Heart left ventricle (tissue), 16 donors: ENCODE data around the gene CNGB1. TPM values are rescaled to one million over a fixed set of nuclear protein-coding genes. Genes with fewer than 3 reads are reported as not detected.

Experiments
- ATAC-seq, 4 donors: fragments of 200-7000 bp; cut with Tn5 transposase; one replicate each; pipeline ENCODE4 v1.9.1; 2020 to 2022; ENCODE audit warnings: moderate library complexity in 4 of 4, mild to moderate bottlenecking in 3 of 4, moderate number of reproducible peaks in 1 of 4
- DNase-seq, 5 donors: peaks; one replicate each; pipeline ENCODE4 v3.0.0-alpha.2; 2020
- H3K27ac ChIP-seq, 12 donors: fragments of 200-600 bp; sonication (generic) in 4 of 12; one replicate each; pipeline versions ENCODE4 v1.5.0 to v1.8.0; 2016 to 2022; ENCODE audit warnings: mild to moderate bottlenecking in 2 of 12
- H3K27me3 ChIP-seq, 9 donors: fragments of 200-600 bp; sonication (generic) in 2 of 9; one replicate each; pipeline versions ENCODE4 v1.5.1 to v1.8.0; 2016 to 2022; ENCODE audit warnings: mild to moderate bottlenecking in 3 of 9
- H3K36me3 ChIP-seq, 9 donors: fragments of 200-600 bp; sonication (generic) in 2 of 9; one replicate each; pipeline versions ENCODE4 v1.5.0 to v1.8.0; 2018 to 2022; ENCODE audit warnings: mild to moderate bottlenecking in 2 of 9
- H3K4me1 ChIP-seq, 12 donors: fragments of 200-600 bp; sonication (generic) in 4 of 12; one replicate each; pipeline versions ENCODE4 v1.5.0 to v1.8.0; 2016 to 2022; ENCODE audit warnings: mild to moderate bottlenecking in 3 of 12
- H3K4me3 ChIP-seq, 12 donors: fragments of 200-600 bp; sonication (generic) in 4 of 12; one replicate each; pipeline versions ENCODE4 v1.5.0 to v1.8.0; 2017 to 2022; ENCODE audit warnings: mild to moderate bottlenecking in 9 of 12, moderate library complexity in 4 of 12
- H3K9me3 ChIP-seq, 12 donors: fragments of 200-600 bp; sonication (generic) in 4 of 12; one replicate each; pipeline versions ENCODE4 v1.5.0 to v1.8.0; 2016 to 2022; ENCODE audit warnings: mild to moderate bottlenecking in 1 of 12
- POLR2A ChIP-seq, 2 donors: fragments of 450-650 bp; IDR thresholded peaks; one replicate each; pipeline ENCODE4 v1.6.1; 2017; ENCODE audit warnings: antibody characterized with exemption in 2 of 2, mild to moderate bottlenecking in 2 of 2, moderate library complexity in 2 of 2
- WGBS, 4 donors: extraction: QIAGEN DNeasy Blood & Tissue Kit in 2 of 4; methylation state at CpG; one replicate each; pipeline versions ENCODE4 v1.1.5 to v1.1.7; 2013 to 2018; 5-methylcytosine and 5-hydroxymethylcytosine counted together
- intact Hi-C, 10 donors: fragments of 100-400 bp; cut with DNase I; formaldehyde crosslinking; loops; one replicate each; pipeline versions ENCODE4 v1.11.1 to v1.14.2; 2022
- polyA plus RNA-seq, 2 donors: library from polyadenylated mRNA; stranded (reverse); fragments of 200-250 nt; gene quantifications; one replicate each; pipeline ENCODE4 v1.2.3, GENCODE V29; 2013
- total RNA-seq, 9 donors: library from RNA; depleted of rRNA in 2 of 9; stranded (reverse); fragments of >200 nt in 2 of 9; fragmentation: NEBNext Ultra II Directional in 3 of 9; extraction: Animal tissue kit (Norgen Biotek cat#: 25700) in 3 of 9; gene quantifications; one replicate each; pipeline versions ENCODE4 v1.1.0 to v1.2.4, GENCODE V29; 2016 to 2023
- TF ChIP-seq, protein P1 (sequence below), 12 donors: fragments of 200-600 bp; sonication (generic) in 4 of 12; IDR thresholded peaks; one replicate each; pipeline versions ENCODE4 v1.5.0 to v1.8.0; 2018 to 2022; ENCODE audit warnings: antibody characterized with exemption in 12 of 12, mild to moderate bottlenecking in 5 of 12
- donor health status: ischemic (EF 13 %, LVEDD 7.1; RV severe dilation, severe dysfunction).
- donor health status: healthy with polysubstance abuse.
- donor health status: DM: no; HTN: yes; CAD: no.
- donor health status: DM: no; HTN: no; CAD: no.
- donor health status: ischemic (EF 25% LVEDD 6.9; RV normal size, moderate dysfunction).
- donor health status: ischemic (EF 25% LVEDD 5.7; RV mildly dilated, moderate dysfunction).
- donor health status: healthy.
- donor health status: DM: yes; HTN: yes; CAD: no.
- donor health status: ischemic (EF 35%, LVEDD 5.7; RV mildly dilated, moderate dysfunction).
- donor health status: nonischemic (EF 11% LVEDD 7.7; RV severe dilation, severe dysfunction).
- donor health status: DM: yes; HTN: yes; CAD: no.
- donor health status: PGD.
- donor health status: ischemic (EF 29% LVEDD 5.4; RV normal size, mild dysfunction).
- donor health status: nonischemic (EF 23%, LVEDD 6.1; RV moderate dilation, normal function).

CNGB1 gene
- total and polyA plus RNA-seq, 11 donors = not detected

DNA sequence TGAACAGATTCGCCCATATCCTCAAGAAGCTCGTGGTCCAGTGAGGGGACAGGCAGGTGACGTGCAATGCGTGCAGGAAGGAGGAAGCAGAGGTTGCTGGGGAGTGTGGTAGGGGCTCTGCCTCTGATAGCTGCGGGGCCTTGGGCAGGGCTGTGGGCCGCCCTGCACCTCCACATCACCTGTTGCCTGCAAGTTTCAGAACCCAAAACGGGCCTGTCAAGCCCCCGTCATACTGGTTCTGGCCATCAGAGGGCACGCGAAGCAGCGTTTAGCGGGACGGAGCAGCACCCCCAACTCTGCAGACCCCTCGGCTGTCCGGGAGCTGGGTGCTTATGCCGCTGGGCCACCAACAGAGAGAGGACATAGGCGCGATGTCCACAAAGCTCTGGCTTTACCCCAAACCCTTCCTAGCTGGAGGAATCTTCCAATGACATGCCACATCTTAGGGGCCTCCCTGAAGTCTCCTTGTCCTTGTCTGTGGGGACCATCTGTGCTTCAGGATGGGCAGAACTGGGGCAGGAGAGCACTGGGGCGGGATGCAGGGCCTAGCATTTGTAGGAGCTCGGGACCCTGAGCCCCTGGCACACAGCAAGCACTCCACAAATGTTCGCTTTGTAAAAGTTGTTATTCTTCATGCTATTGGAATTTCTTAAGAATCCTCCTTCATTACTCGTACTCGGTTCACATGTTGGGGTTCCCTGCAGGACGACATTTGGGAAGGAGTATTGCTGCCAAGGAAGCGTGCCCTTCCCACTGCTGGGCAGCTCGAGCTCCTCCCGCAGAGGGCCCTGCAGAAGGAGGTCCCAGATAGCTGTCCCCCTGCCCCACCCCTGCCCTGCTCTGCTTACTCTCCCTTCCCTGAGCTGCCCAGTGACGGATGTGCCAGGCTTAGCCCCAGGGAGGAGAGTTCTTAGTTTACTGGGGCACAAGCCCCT, 64.3 kb downstream of the CNGB1 start:
- H3K4me3 ChIP-seq = no peak overlapping the region
- H3K9me3 ChIP-seq = no peaks in the 10 kb centered on the region
- WGBS, 4 donors = 37 to 48% (median 38%) methylated on average over 18 to 28 of the region's 28 CpGs
- peak; percentile 23 to 44 (median 40) for ATAC-seq
- no peak for TF ChIP-seq POLR2A (IDR thresholded peaks at IDR 0.05)
- TF ChIP-seq, protein P1, sequence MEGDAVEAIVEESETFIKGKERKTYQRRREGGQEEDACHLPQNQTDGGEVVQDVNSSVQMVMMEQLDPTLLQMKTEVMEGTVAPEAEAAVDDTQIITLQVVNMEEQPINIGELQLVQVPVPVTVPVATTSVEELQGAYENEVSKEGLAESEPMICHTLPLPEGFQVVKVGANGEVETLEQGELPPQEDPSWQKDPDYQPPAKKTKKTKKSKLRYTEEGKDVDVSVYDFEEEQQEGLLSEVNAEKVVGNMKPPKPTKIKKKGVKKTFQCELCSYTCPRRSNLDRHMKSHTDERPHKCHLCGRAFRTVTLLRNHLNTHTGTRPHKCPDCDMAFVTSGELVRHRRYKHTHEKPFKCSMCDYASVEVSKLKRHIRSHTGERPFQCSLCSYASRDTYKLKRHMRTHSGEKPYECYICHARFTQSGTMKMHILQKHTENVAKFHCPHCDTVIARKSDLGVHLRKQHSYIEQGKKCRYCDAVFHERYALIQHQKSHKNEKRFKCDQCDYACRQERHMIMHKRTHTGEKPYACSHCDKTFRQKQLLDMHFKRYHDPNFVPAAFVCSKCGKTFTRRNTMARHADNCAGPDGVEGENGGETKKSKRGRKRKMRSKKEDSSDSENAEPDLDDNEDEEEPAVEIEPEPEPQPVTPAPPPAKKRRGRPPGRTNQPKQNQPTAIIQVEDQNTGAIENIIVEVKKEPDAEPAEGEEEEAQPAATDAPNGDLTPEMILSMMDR (IDR thresholded peaks at IDR 0.05) = peak; percentile 23 to 58 (median 52)
- intact Hi-C loops = loop anchor here in 4 of 10 donors (10.0 kb wide), 2 partner anchors 218 to 758 kb away; partner anchors contain the start of gene CFAP20 (in 3 of the 4)
- peaks cover 0 to 22% (median 3%) of the 10 kb centered on the region in 9 donors for H3K27me3 ChIP-seq
- no peak for DNase-seq
- no peak overlapping the region for H3K27ac ChIP-seq
- no peaks in the 10 kb centered on the region for H3K36me3 ChIP-seq
- H3K4me1 ChIP-seq = no peaks in the 10 kb centered on the region

DNA sequence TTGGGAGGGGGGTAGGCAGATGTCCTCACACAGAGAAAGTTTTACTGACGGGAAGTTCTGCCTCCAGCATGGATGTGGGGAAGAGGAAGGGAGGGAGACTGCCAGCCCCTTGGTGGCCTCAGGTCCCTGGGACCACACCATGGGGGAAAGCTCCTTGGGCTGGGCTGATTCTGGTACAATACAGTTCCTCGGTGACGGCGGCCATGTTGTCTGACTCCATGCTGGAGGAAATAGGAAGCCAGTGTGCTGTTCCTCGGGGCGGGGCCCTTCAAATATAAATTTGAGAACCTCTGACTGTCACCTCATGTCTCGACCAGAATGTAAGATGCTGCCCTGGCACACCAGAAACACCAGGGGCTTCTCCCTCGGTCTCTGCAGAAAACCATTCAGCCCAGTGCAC, 66.8 kb downstream of the CNGB1 start:
- TF ChIP-seq POLR2A (IDR thresholded peaks at IDR 0.05) = no peak
- TF ChIP-seq, protein P1 (IDR thresholded peaks at IDR 0.05) = no peak
- ATAC-seq (no peak), DNase-seq (no peak)
- Histone ChIP-seq H3K4me3 (no peak overlapping the region), H3K27ac (no peak overlapping the region), H3K4me1 (peaks cover 0 to 5% (median 0%) of the 10 kb centered on the region in 12 donors), H3K9me3 (no peaks in the 10 kb centered on the region), H3K27me3 (peaks cover 0 to 28% (median 5%) of the 10 kb centered on the region in 9 donors), H3K36me3 (no peaks in the 10 kb centered on the region)
- intact Hi-C loops = loop anchor here in 5 of 10 donors (5.0 to 10.0 kb wide), 3 partner anchors 218 to 761 kb away; partner anchors contain the start of gene CFAP20 (in 3 of the 5)
- 51 to 67% (median 63%) methylated on average over 7 to 8 of the region's 8 CpGs for WGBS, 4 donors

DNA sequence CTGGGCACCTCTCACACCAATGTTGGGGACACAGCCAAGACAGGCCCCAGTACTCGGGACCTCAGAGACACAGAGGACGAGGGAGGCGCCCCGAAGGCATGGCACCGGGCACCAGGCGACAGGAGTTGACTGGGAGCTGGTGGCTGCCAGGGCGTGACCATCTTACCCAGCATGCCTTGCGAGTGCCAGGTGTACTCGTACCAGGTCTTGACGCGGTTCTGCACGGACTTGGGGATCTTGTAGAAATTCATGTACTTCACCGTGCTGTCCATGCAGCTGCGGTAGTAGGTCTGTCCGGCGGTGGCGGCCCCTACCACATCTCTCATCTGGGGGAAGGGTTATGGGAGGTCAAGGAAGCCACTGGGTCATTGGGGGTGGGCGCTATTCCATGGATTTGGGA, 67.3 kb downstream of the CNGB1 start:
- ATAC-seq (no peak), DNase-seq (no peak)
- no peak overlapping the region for H3K4me3 ChIP-seq
- no peaks in the 10 kb centered on the region for H3K36me3 ChIP-seq
- H3K4me1 ChIP-seq = peaks cover 0 to 5% (median 0%) of the 10 kb centered on the region in 12 donors
- no peaks in the 10 kb centered on the region for H3K9me3 ChIP-seq
- intact Hi-C loops = loop anchor here in 5 of 10 donors (5.0 to 10.0 kb wide), 3 partner anchors 219 to 761 kb away; partner anchors contain the start of gene CFAP20 (in 3 of the 5)
- TF ChIP-seq, protein P1 (IDR thresholded peaks at IDR 0.05) = no peak
- no peak for TF ChIP-seq POLR2A (IDR thresholded peaks at IDR 0.05)
- 67 to 82% (median 78%) methylated on average over 6 to 18 of the region's 18 CpGs for WGBS, 4 donors
- H3K27me3 ChIP-seq = peaks cover 0 to 28% (median 5%) of the 10 kb centered on the region in 9 donors
- H3K27ac ChIP-seq = no peak overlapping the region
